Mucosa of stomach (tissue), 1 donor: ENCODE measurements around the gene RNF223.

Source experiments
- H3K27me3 ChIP-seq: one replicate; pipeline ENCODE4 v1.7.0; 2013; ENCODE audit warnings: mild to moderate bottlenecking, low read length; ENCODE audit not compliant: control insufficient read depth, insufficient read depth
- H3K36me3 ChIP-seq: one replicate; pipeline ENCODE4 v1.7.0; 2013; ENCODE audit warnings: low read length; ENCODE audit not compliant: control insufficient read depth, insufficient read depth
- H3K4me1 ChIP-seq: one replicate; pipeline ENCODE4 v1.7.0; 2013; ENCODE audit warnings: mild to moderate bottlenecking, low read length; ENCODE audit not compliant: control insufficient read depth, insufficient read depth
- H3K4me3 ChIP-seq: one replicate; pipeline ENCODE4 v1.7.0; 2013; ENCODE audit warnings: low read length
- H3K9ac ChIP-seq: one replicate; pipeline ENCODE4 v1.7.0; 2013; ENCODE audit warnings: mild to moderate bottlenecking, low read length, moderate library complexity
- H3K9me3 ChIP-seq: one replicate; pipeline ENCODE4 v1.7.0; 2013; ENCODE audit warnings: mild to moderate bottlenecking, low read length, moderate library complexity; ENCODE audit not compliant: control insufficient read depth
- donor health status: Pancreatic carcinoma.

Gene RNF223

GRCh38 chr1:1026599-1027413, 47.3 kb downstream of the RNF223 start:
- H3K27me3 ChIP-seq, result peaks cover 1% of the 10 kb centered on the region
- H3K9me3 ChIP-seq, result no peaks in the 10 kb centered on the region
- peaks cover 21% of the 10 kb centered on the region for H3K4me1 ChIP-seq
- no peaks in the 10 kb centered on the region for H3K36me3 ChIP-seq
- H3K4me3 ChIP-seq, result no peak overlapping the region
- H3K9ac ChIP-seq, result no peak overlapping the region

GRCh38 chr1:1025730-1026129, 48.4 kb downstream of the RNF223 start:
- Histone ChIP-seq H3K36me3 (no peaks in the 10 kb centered on the region), H3K4me3 (no peak overlapping the region), H3K4me1 (peaks cover 28% of the 10 kb centered on the region), H3K9me3 (no peaks in the 10 kb centered on the region), H3K27me3 (no peaks in the 10 kb centered on the region), H3K9ac (no peak overlapping the region)

- H3K9ac ChIP-seq, result peak overlapping the region; percentile 39
- H3K36me3 ChIP-seq, result no peaks in the 10 kb centered on the region
- H3K9me3 ChIP-seq, result no peaks in the 10 kb centered on the region
- H3K4me1 ChIP-seq, result peaks cover 28% of the 10 kb centered on the region
- no peaks in the 10 kb centered on the region for H3K27me3 ChIP-seq
- no peak overlapping the region for H3K4me3 ChIP-seq
Measured at GRCh38 chr1:1024771-1025699, 49.1 kb downstream of the RNF223 start.

- H3K4me1 ChIP-seq, result peaks cover 28% of the 10 kb centered on the region
- H3K9ac ChIP-seq, result no peak overlapping the region
- H3K27me3 ChIP-seq, result no peaks in the 10 kb centered on the region
- H3K9me3 ChIP-seq, result no peaks in the 10 kb centered on the region
- no peaks in the 10 kb centered on the region for H3K36me3 ChIP-seq
- H3K4me3 ChIP-seq, result no peak overlapping the region
Measured at GRCh38 chr1:1024149-1024770, 49.8 kb downstream of the RNF223 start.

- H3K27me3 ChIP-seq, result no peaks in the 10 kb centered on the region
- H3K9ac ChIP-seq, result no peak overlapping the region
- no peaks in the 10 kb centered on the region for H3K36me3 ChIP-seq
- peaks cover 31% of the 10 kb centered on the region for H3K4me1 ChIP-seq
- H3K9me3 ChIP-seq, result no peaks in the 10 kb centered on the region
- H3K4me3 ChIP-seq, result no peak overlapping the region
Measured at GRCh38 chr1:1023700-1024099, 50.4 kb downstream of the RNF223 start.

- Histone ChIP-seq H3K9ac (no peak overlapping the region), H3K4me1 (peaks cover 31% of the 10 kb centered on the region), H3K36me3 (no peaks in the 10 kb centered on the region), H3K9me3 (no peaks in the 10 kb centered on the region), H3K27me3 (no peaks in the 10 kb centered on the region), H3K4me3 (no peak overlapping the region)
Measured at GRCh38 chr1:1022302-1023009, 51.6 kb downstream of the RNF223 start.

- Histone ChIP-seq H3K9me3 (no peaks in the 10 kb centered on the region), H3K9ac (no peak overlapping the region), H3K27me3 (no peaks in the 10 kb centered on the region), H3K4me3 (no peak overlapping the region), H3K4me1 (peaks cover 31% of the 10 kb centered on the region), H3K36me3 (no peaks in the 10 kb centered on the region)
Measured at GRCh38 chr1:1021920-1022259, 52.2 kb downstream of the RNF223 start.

GRCh38 chr1:1021010-1021919, 52.8 kb downstream of the RNF223 start:
- no peaks in the 10 kb centered on the region for H3K27me3 ChIP-seq
- peaks cover 31% of the 10 kb centered on the region for H3K4me1 ChIP-seq
- H3K4me3 ChIP-seq, result peak overlapping the region; percentile 25
- peak overlapping the region; percentile 43 for H3K9ac ChIP-seq
- H3K36me3 ChIP-seq, result no peaks in the 10 kb centered on the region
- H3K9me3 ChIP-seq, result no peaks in the 10 kb centered on the region
